Measurements from ENCODE around the gene CHST6.
A peak's percentile ranks its signal among the peaks of the same experiment; 100 is the strongest.
"Not testable (repeated sequence)": the region's sequence is repeated elsewhere in the genome, so short reads cannot be mapped to it uniquely, and the experiment has no call there.

Gene CHST6

GRCh38 chr16:75457485-75458021, 37.7 kb downstream of the CHST6 start:
- Mint-ChIP-seq H3K27ac (no peak overlapping the region), H3K9me3 (no peaks in the 10 kb centered on the region), H3K27me3 (ENCODE audit: low read depth) (no peaks in the 10 kb centered on the region), H3K4me3 (no peak overlapping the region), H3K4me1 (ENCODE audit: low read depth) (peaks cover 18% of the 10 kb centered on the region), H3K36me3 (ENCODE audit: low read depth) (peaks cover 13% of the 10 kb centered on the region)
- no peak for DNase-seq (ENCODE audit: low spot score)

- H3K36me3 Mint-ChIP-seq (ENCODE audit: low read depth) = peaks cover 13% of the 10 kb centered on the region
- no peak for DNase-seq (ENCODE audit: low spot score)
- no peaks in the 10 kb centered on the region for H3K9me3 Mint-ChIP-seq
- H3K27ac Mint-ChIP-seq = no peak overlapping the region
- H3K4me1 Mint-ChIP-seq (ENCODE audit: low read depth) = peaks cover 18% of the 10 kb centered on the region
- no peaks in the 10 kb centered on the region for H3K27me3 Mint-ChIP-seq (ENCODE audit: low read depth)
- no peak overlapping the region for H3K4me3 Mint-ChIP-seq
Measured at GRCh38 chr16:75456971-75457370, 38.3 kb downstream of the CHST6 start.

- H3K9me3 Mint-ChIP-seq; DNase-seq (ENCODE audit: low spot score); H3K4me3 Mint-ChIP-seq; H3K27ac Mint-ChIP-seq; H3K27me3 Mint-ChIP-seq (ENCODE audit: low read depth): not testable (repeated sequence)
- Mint-ChIP-seq H3K4me1 (ENCODE audit: low read depth) (peaks cover 14% of the 10 kb centered on the region), H3K36me3 (ENCODE audit: low read depth) (peaks cover 15% of the 10 kb centered on the region)
Measured at GRCh38 chr16:75456486-75456885, 38.8 kb downstream of the CHST6 start.

GRCh38 chr16:75455677-75456076, 39.6 kb downstream of the CHST6 start:
- H3K27me3 Mint-ChIP-seq (ENCODE audit: low read depth) = no peaks in the 10 kb centered on the region
- H3K27ac Mint-ChIP-seq = no peak overlapping the region
- no peaks in the 10 kb centered on the region for H3K9me3 Mint-ChIP-seq
- H3K4me1 Mint-ChIP-seq (ENCODE audit: low read depth) = peaks cover 8% of the 10 kb centered on the region
- no peak overlapping the region for H3K4me3 Mint-ChIP-seq
- no peak for DNase-seq (ENCODE audit: low spot score)
- H3K36me3 Mint-ChIP-seq (ENCODE audit: low read depth) = peaks cover 14% of the 10 kb centered on the region

GRCh38 chr16:75452464-75453190, 42.6 kb downstream of the CHST6 start:
- no peaks in the 10 kb centered on the region for H3K27me3 Mint-ChIP-seq (ENCODE audit: low read depth)
- H3K4me1 Mint-ChIP-seq (ENCODE audit: low read depth) = peaks cover 3% of the 10 kb centered on the region
- no peak for DNase-seq (ENCODE audit: low spot score)
- H3K27ac Mint-ChIP-seq = no peak overlapping the region
- H3K9me3 Mint-ChIP-seq = no peaks in the 10 kb centered on the region
- H3K36me3 Mint-ChIP-seq (ENCODE audit: low read depth) = peaks cover 18% of the 10 kb centered on the region
- no peak overlapping the region for H3K4me3 Mint-ChIP-seq

GRCh38 chr16:75446416-75446815, 48.8 kb downstream of the CHST6 start:
- no peaks in the 10 kb centered on the region for H3K9me3 Mint-ChIP-seq
- H3K27me3 Mint-ChIP-seq (ENCODE audit: low read depth) = no peaks in the 10 kb centered on the region
- H3K36me3 Mint-ChIP-seq (ENCODE audit: low read depth) = peaks cover 18% of the 10 kb centered on the region
- no peaks in the 10 kb centered on the region for H3K4me1 Mint-ChIP-seq (ENCODE audit: low read depth)
- no peak for DNase-seq (ENCODE audit: low spot score)
- H3K4me3 Mint-ChIP-seq = no peak overlapping the region
- H3K27ac Mint-ChIP-seq = no peak overlapping the region

- no peak for DNase-seq (ENCODE audit: low spot score)
- Mint-ChIP-seq H3K4me1 (ENCODE audit: low read depth) (no peaks in the 10 kb centered on the region), H3K27me3 (ENCODE audit: low read depth) (no peaks in the 10 kb centered on the region), H3K9me3 (no peaks in the 10 kb centered on the region), H3K36me3 (ENCODE audit: low read depth) (peaks cover 13% of the 10 kb centered on the region), H3K27ac (no peak overlapping the region), H3K4me3 (no peak overlapping the region)
Measured at GRCh38 chr16:75445298-75445697, 49.9 kb downstream of the CHST6 start.

- Mint-ChIP-seq H3K4me1 (ENCODE audit: low read depth) (no peaks in the 10 kb centered on the region), H3K27me3 (ENCODE audit: low read depth) (no peaks in the 10 kb centered on the region), H3K4me3 (no peak overlapping the region), H3K9me3 (no peaks in the 10 kb centered on the region), H3K27ac (no peak overlapping the region), H3K36me3 (ENCODE audit: low read depth) (peaks cover 8% of the 10 kb centered on the region)
- DNase-seq (ENCODE audit: low spot score) = no peak
Measured at GRCh38 chr16:75443298-75443697, 51.9 kb downstream of the CHST6 start.

GRCh38 chr16:75433732-75434413, 61.4 kb downstream of the CHST6 start:
- no peak for DNase-seq (ENCODE audit: low spot score)
- H3K9me3 Mint-ChIP-seq = no peaks in the 10 kb centered on the region
- H3K36me3 Mint-ChIP-seq (ENCODE audit: low read depth) = peaks cover 8% of the 10 kb centered on the region
- H3K27me3 Mint-ChIP-seq (ENCODE audit: low read depth) = no peaks in the 10 kb centered on the region
- peaks cover 22% of the 10 kb centered on the region for H3K4me1 Mint-ChIP-seq (ENCODE audit: low read depth)
- H3K27ac Mint-ChIP-seq = peak overlapping the region; percentile 98
- H3K4me3 Mint-ChIP-seq = peak overlapping the region; percentile 90

GRCh38 chr16:75432828-75433731, 62.2 kb downstream of the CHST6 start, which contains the start of gene CFDP1:
TSS of gene CFDP1 (minus strand) at chr16:75433503. CDS start at chr16:75433352, 151 bp downstream.
- Mint-ChIP-seq H3K27ac (peak within 1 kb of the TSS; percentile 98), H3K4me1 (ENCODE audit: low read depth) (peaks cover 22% of the 10 kb centered on the region), H3K36me3 (ENCODE audit: low read depth) (peaks cover 8% of the 10 kb centered on the region), H3K4me3 (peak within 1 kb of the TSS; percentile 90), H3K9me3 (no peaks in the 10 kb centered on the region), H3K27me3 (ENCODE audit: low read depth) (no peaks in the 10 kb centered on the region)
- DNase-seq (ENCODE audit: low spot score) = peak; percentile 95

- no peak overlapping the region for H3K27ac Mint-ChIP-seq
- H3K4me1 Mint-ChIP-seq (ENCODE audit: low read depth) = peaks cover 17% of the 10 kb centered on the region
Measured at GRCh38 chr16:75429621-75430403, 65.4 kb downstream of the CHST6 start.

GRCh38 chr16:75426524-75426923, 68.7 kb downstream of the CHST6 start:
- DNase-seq (ENCODE audit: low spot score); H3K36me3 Mint-ChIP-seq (ENCODE audit: low read depth); H3K27me3 Mint-ChIP-seq (ENCODE audit: low read depth); H3K9me3 Mint-ChIP-seq; H3K4me3 Mint-ChIP-seq; H3K27ac Mint-ChIP-seq: not testable (repeated sequence)
- peaks cover 11% of the 10 kb centered on the region for H3K4me1 Mint-ChIP-seq (ENCODE audit: low read depth)

More at GRCh38 chr16:75429621-75430403, 65.4 kb downstream of the CHST6 start:
- Mint-ChIP-seq H3K9me3 (no peaks in the 10 kb centered on the region), H3K4me3 (no peak overlapping the region), H3K27me3 (ENCODE audit: low read depth) (no peaks in the 10 kb centered on the region), H3K36me3 (ENCODE audit: low read depth) (peaks cover 13% of the 10 kb centered on the region)
- no peak for DNase-seq (ENCODE audit: low spot score)

- peaks cover 10% of the 10 kb centered on the region for H3K4me1 Mint-ChIP-seq (ENCODE audit: low read depth)
- not testable (repeated sequence) for DNase-seq (ENCODE audit: low spot score); H3K36me3 Mint-ChIP-seq (ENCODE audit: low read depth); H3K4me3 Mint-ChIP-seq; H3K27me3 Mint-ChIP-seq (ENCODE audit: low read depth); H3K9me3 Mint-ChIP-seq; H3K27ac Mint-ChIP-seq
Measured at GRCh38 chr16:75424105-75424762, 71.0 kb downstream of the CHST6 start.
